Vagina (tissue), 2 donors: ENCODE data around the gene ZNF407. TPM values are rescaled to one million over a fixed set of nuclear protein-coding genes. Genes with fewer than 3 reads are reported as not detected.

ENCODE experiments used
- DNase-seq, 2 donors: peaks; one replicate each; pipeline ENCODE4 v3.0.0-alpha.2; 2017; ENCODE audit errors: extremely low spot score in 2 of 2
- H3K27ac ChIP-seq: fragments of 200-600 bp; sonication (generic); one replicate; pipeline ENCODE4 v1.5.1; 2019
- H3K27me3 ChIP-seq: fragments of 200-600 bp; sonication (generic); one replicate; pipeline ENCODE4 v1.5.1; 2019
- H3K36me3 ChIP-seq, 2 donors: fragments of 200-600 bp; sonication (generic); one replicate each; pipeline ENCODE4 v1.5.1; 2017 to 2019
- H3K4me1 ChIP-seq: fragments of 200-600 bp; sonication (generic); one replicate; pipeline ENCODE4 v1.5.1; 2019
- H3K4me3 ChIP-seq, 2 donors: fragments of 200-600 bp; sonication (generic); 1 replicate in 1 of 2; 2 replicates in 1 of 2; pipeline ENCODE4 v1.5.1; 2016 to 2019
- H3K9me3 ChIP-seq: fragments of 200-600 bp; sonication (generic); one replicate; pipeline ENCODE4 v1.5.1; 2019
- CTCF ChIP-seq, 3 experiments: fragments of 450-650 bp in 2 of 3; fragments of 200-600 bp in 1 of 3; sonication (generic) in 1 of 3; IDR thresholded peaks; one replicate each; pipeline ENCODE4 v1.5.1; 2017 to 2019; ENCODE audit warnings: antibody characterized with exemption in 3 of 3, mild to moderate bottlenecking in 2 of 3, moderate library complexity in 2 of 3
- POLR2A ChIP-seq, 2 donors: fragments of 450-650 bp; IDR thresholded peaks; one replicate each; pipeline ENCODE4 v1.6.1; 2017; ENCODE audit warnings: antibody characterized with exemption in 2 of 2, mild to moderate bottlenecking in 2 of 2, moderate library complexity in 2 of 2
- POLR2AphosphoS5 ChIP-seq, 2 donors: sonication (generic); formaldehyde crosslinking; IDR thresholded peaks; one replicate each; pipeline ENCODE4 v1.9.0; 2017; ENCODE audit warnings: antibody characterized with exemption in 2 of 2, mild to moderate bottlenecking in 2 of 2, low read depth in 1 of 2; ENCODE audit not compliant: insufficient read depth in 1 of 2
- intact Hi-C: fragments of 100-400 bp; cut with DNase I; formaldehyde crosslinking; loops from one replicate; pipeline ENCODE4 v1.15.1; 2023
- total RNA-seq: library from RNA; depleted of rRNA; stranded (reverse); fragments of >200 nt; gene quantifications from one replicate; pipeline ENCODE4 v1.2.3, GENCODE V29; 2016

ZNF407 gene
- total RNA-seq, 1 donor from 2014 or later = 15.5 TPM

GRCh38 chr18:74914648-74915047 lies 317.0 kb downstream of the ZNF407 start:
- Histone ChIP-seq H3K27me3 (no peaks in the 10 kb centered on the region), H3K9me3 (no peaks in the 10 kb centered on the region), H3K27ac (no peak overlapping the region), H3K4me1 (no peaks in the 10 kb centered on the region), H3K36me3 (no peaks in the 10 kb centered on the region), H3K4me3 (no peak overlapping the region)
- TF ChIP-seq POLR2AphosphoS5 (IDR thresholded peaks at IDR 0.05; ENCODE audit: insufficient read depth in 1 of 2, low read depth in 1 of 2) (no peak), CTCF (IDR thresholded peaks at IDR 0.05) (no peak), POLR2A (IDR thresholded peaks at IDR 0.05) (no peak)
- no peak for DNase-seq
- intact Hi-C loops = no loop called here

GRCh38 chr18:74916773-74917393 lies 319.2 kb downstream of the ZNF407 start:
- no peak overlapping the region for H3K27ac ChIP-seq
- DNase-seq = no peak
- no peaks in the 10 kb centered on the region for H3K9me3 ChIP-seq
- H3K4me1 ChIP-seq = no peaks in the 10 kb centered on the region
- TF ChIP-seq POLR2A (IDR thresholded peaks at IDR 0.05) (no peak), POLR2AphosphoS5 (IDR thresholded peaks at IDR 0.05; ENCODE audit: insufficient read depth in 1 of 2, low read depth in 1 of 2) (no peak), CTCF (IDR thresholded peaks at IDR 0.05) (no peak)
- H3K4me3 ChIP-seq = no peak overlapping the region
- no peaks in the 10 kb centered on the region for H3K36me3 ChIP-seq
- H3K27me3 ChIP-seq = no peaks in the 10 kb centered on the region
- intact Hi-C loops = no loop called here

GRCh38 chr18:74918276-74918790 lies 320.7 kb downstream of the ZNF407 start:
- intact Hi-C loops = no loop called here
- H3K27ac ChIP-seq = no peak overlapping the region
- no peak overlapping the region for H3K4me3 ChIP-seq
- no peak for DNase-seq
- no peaks in the 10 kb centered on the region for H3K27me3 ChIP-seq
- no peak for TF ChIP-seq POLR2A (IDR thresholded peaks at IDR 0.05)
- no peak for TF ChIP-seq POLR2AphosphoS5 (IDR thresholded peaks at IDR 0.05; ENCODE audit: insufficient read depth in 1 of 2, low read depth in 1 of 2)
- no peak for TF ChIP-seq CTCF (IDR thresholded peaks at IDR 0.05)
- H3K36me3 ChIP-seq = no peaks in the 10 kb centered on the region
- H3K4me1 ChIP-seq = no peaks in the 10 kb centered on the region
- no peaks in the 10 kb centered on the region for H3K9me3 ChIP-seq

GRCh38 chr18:74921057-74921820 lies 323.6 kb downstream of the ZNF407 start:
- TF ChIP-seq POLR2AphosphoS5 (IDR thresholded peaks at IDR 0.05; ENCODE audit: insufficient read depth in 1 of 2, low read depth in 1 of 2) = no peak
- TF ChIP-seq CTCF (IDR thresholded peaks at IDR 0.05) = no peak
- TF ChIP-seq POLR2A (IDR thresholded peaks at IDR 0.05) = no peak
- Histone ChIP-seq H3K27ac (no peak overlapping the region), H3K4me3 (no peak overlapping the region), H3K36me3 (no peaks in the 10 kb centered on the region), H3K9me3 (no peaks in the 10 kb centered on the region), H3K4me1 (no peaks in the 10 kb centered on the region), H3K27me3 (no peaks in the 10 kb centered on the region)
- intact Hi-C loops = no loop called here
- no peak for DNase-seq

GRCh38 chr18:74926051-74926450 lies 328.4 kb downstream of the ZNF407 start:
- Histone ChIP-seq H3K27ac (no peak overlapping the region), H3K9me3 (no peaks in the 10 kb centered on the region), H3K4me1 (no peaks in the 10 kb centered on the region), H3K4me3 (no peak overlapping the region), H3K27me3 (no peaks in the 10 kb centered on the region), H3K36me3 (no peaks in the 10 kb centered on the region)
- TF ChIP-seq POLR2AphosphoS5 (IDR thresholded peaks at IDR 0.05; ENCODE audit: insufficient read depth in 1 of 2, low read depth in 1 of 2) = no peak
- TF ChIP-seq POLR2A (IDR thresholded peaks at IDR 0.05) = no peak
- TF ChIP-seq CTCF (IDR thresholded peaks at IDR 0.05) = no peak
- DNase-seq = no peak
- intact Hi-C loops = no loop called here
